Measurements from ENCODE around the gene SZRD1. TPM values are rescaled to one million over a fixed set of nuclear protein-coding genes. Genes with fewer than 3 reads are reported as not detected.

Gene SZRD1
- total RNA-seq, 4 donors from 2014 or later = 48.0 to 59.5 (median 58.0) TPM

GRCh38 chr1:16421201-16421600 is 54.2 kb downstream of the SZRD1 start:
- Histone ChIP-seq H3K4me3 (no peak overlapping the region), H3K9me3 (no peaks in the 10 kb centered on the region), H3K36me3 (no peaks in the 10 kb centered on the region), H3K27ac (no peak overlapping the region), H3K4me1 (peaks cover 3% of the 10 kb centered on the region), H3K27me3 (no peaks in the 10 kb centered on the region)
- DNase-seq (ENCODE audit: low spot score in 2 of 2) = no peak
- WGBS = 86% methylated on average over 7 of the region's 7 CpGs
- TF ChIP-seq EP300 (IDR thresholded peaks at IDR 0.05) (no peak), POLR2A (IDR thresholded peaks at IDR 0.05) (no peak), CTCF (IDR thresholded peaks at IDR 0.05) (no peak), POLR2AphosphoS5 (IDR thresholded peaks at IDR 0.05) (no peak)

- Histone ChIP-seq H3K27ac (no peak overlapping the region), H3K4me1 (peaks cover 3% of the 10 kb centered on the region), H3K4me3 (no peak overlapping the region), H3K27me3 (no peaks in the 10 kb centered on the region), H3K36me3 (no peaks in the 10 kb centered on the region), H3K9me3 (no peaks in the 10 kb centered on the region)
- WGBS = 89% methylated on average over 6 of the region's 7 CpGs
- TF ChIP-seq POLR2A (IDR thresholded peaks at IDR 0.05) (no peak), POLR2AphosphoS5 (IDR thresholded peaks at IDR 0.05) (no peak), CTCF (IDR thresholded peaks at IDR 0.05) (no peak), EP300 (IDR thresholded peaks at IDR 0.05) (no peak)
- DNase-seq (ENCODE audit: low spot score in 2 of 2) = no peak
Measured at GRCh38 chr1:16422041-16422440, 55.0 kb downstream of the SZRD1 start.

- WGBS = 92% methylated on average over 10 of the region's 10 CpGs
- H3K4me1 ChIP-seq = peaks cover 3% of the 10 kb centered on the region
Measured at GRCh38 chr1:16425125-16426025, 58.3 kb downstream of the SZRD1 start.

GRCh38 chr1:16430606-16431005 is 63.6 kb downstream of the SZRD1 start:
- Histone ChIP-seq H3K36me3 (no peaks in the 10 kb centered on the region), H3K4me3 (no peak overlapping the region), H3K4me1 (no peaks in the 10 kb centered on the region), H3K27ac (no peak overlapping the region), H3K9me3 (no peaks in the 10 kb centered on the region), H3K27me3 (peaks cover 6% of the 10 kb centered on the region)
- 85% methylated on average over 3 of the region's 3 CpGs for WGBS
- TF ChIP-seq POLR2AphosphoS5 (IDR thresholded peaks at IDR 0.05) (no peak), POLR2A (IDR thresholded peaks at IDR 0.05) (no peak), EP300 (IDR thresholded peaks at IDR 0.05) (no peak), CTCF (IDR thresholded peaks at IDR 0.05) (no peak)
- DNase-seq (ENCODE audit: low spot score in 2 of 2) = no peak

More at GRCh38 chr1:16425125-16426025, 58.3 kb downstream of the SZRD1 start:
- H3K36me3 ChIP-seq = no peaks in the 10 kb centered on the region
- H3K27me3 ChIP-seq = no peaks in the 10 kb centered on the region
- TF ChIP-seq POLR2A (IDR thresholded peaks at IDR 0.05) = no peak
- no peak for TF ChIP-seq CTCF (IDR thresholded peaks at IDR 0.05)
- TF ChIP-seq EP300 (IDR thresholded peaks at IDR 0.05) = no peak
- no peak for TF ChIP-seq POLR2AphosphoS5 (IDR thresholded peaks at IDR 0.05)
- no peaks in the 10 kb centered on the region for H3K9me3 ChIP-seq
- H3K4me3 ChIP-seq = no peak overlapping the region
- no peak for DNase-seq (ENCODE audit: low spot score in 2 of 2)
- no peak overlapping the region for H3K27ac ChIP-seq

GRCh38 chr1:16433030-16433429 is 66.0 kb downstream of the SZRD1 start:
- Histone ChIP-seq H3K9me3 (no peaks in the 10 kb centered on the region), H3K27me3 (peaks cover 6% of the 10 kb centered on the region), H3K4me1 (no peaks in the 10 kb centered on the region), H3K36me3 (no peaks in the 10 kb centered on the region), H3K4me3 (no peak overlapping the region), H3K27ac (no peak overlapping the region)
- TF ChIP-seq POLR2AphosphoS5 (IDR thresholded peaks at IDR 0.05) (no peak), POLR2A (IDR thresholded peaks at IDR 0.05) (no peak), EP300 (IDR thresholded peaks at IDR 0.05) (no peak), CTCF (IDR thresholded peaks at IDR 0.05) (no peak)
- WGBS = 53% methylated on average over 9 of the region's 9 CpGs
- no peak for DNase-seq (ENCODE audit: low spot score in 2 of 2)

Measured in suprapubic skin (tissue), 4 donors.